Stimulated activated CD8-positive, alpha-beta memory T cell treated with anti-CD3 and anti-CD28 coated beads, Interleukin-7, amount 100 ng/mL, for 48 hours (primary cell): Measurements from ENCODE around the gene TFEC.
"Not testable (repeated sequence)": the region's sequence is repeated elsewhere in the genome, so short reads cannot be mapped to it uniquely, and the experiment has no call there.

ENCODE experiments used
- DNase-seq, 2 donors: peaks; one replicate each; pipeline ENCODE4 v3.0.0-alpha.2; 2020; ENCODE audit warnings: low read depth in 1 of 2; ENCODE audit errors: extremely low read depth in 1 of 2

The TFEC gene, protein sequence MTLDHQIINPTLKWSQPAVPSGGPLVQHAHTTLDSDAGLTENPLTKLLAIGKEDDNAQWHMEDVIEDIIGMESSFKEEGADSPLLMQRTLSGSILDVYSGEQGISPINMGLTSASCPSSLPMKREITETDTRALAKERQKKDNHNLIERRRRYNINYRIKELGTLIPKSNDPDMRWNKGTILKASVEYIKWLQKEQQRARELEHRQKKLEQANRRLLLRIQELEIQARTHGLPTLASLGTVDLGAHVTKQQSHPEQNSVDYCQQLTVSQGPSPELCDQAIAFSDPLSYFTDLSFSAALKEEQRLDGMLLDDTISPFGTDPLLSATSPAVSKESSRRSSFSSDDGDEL

GRCh38 chr7:116030651-116031276 lies at the start of gene TFEC:
TSS of gene TFEC (minus strand) at chr7:116030763. CDS start at chr7:115984441, 46,322 bp downstream.
- no peak for DNase-seq

DNA sequence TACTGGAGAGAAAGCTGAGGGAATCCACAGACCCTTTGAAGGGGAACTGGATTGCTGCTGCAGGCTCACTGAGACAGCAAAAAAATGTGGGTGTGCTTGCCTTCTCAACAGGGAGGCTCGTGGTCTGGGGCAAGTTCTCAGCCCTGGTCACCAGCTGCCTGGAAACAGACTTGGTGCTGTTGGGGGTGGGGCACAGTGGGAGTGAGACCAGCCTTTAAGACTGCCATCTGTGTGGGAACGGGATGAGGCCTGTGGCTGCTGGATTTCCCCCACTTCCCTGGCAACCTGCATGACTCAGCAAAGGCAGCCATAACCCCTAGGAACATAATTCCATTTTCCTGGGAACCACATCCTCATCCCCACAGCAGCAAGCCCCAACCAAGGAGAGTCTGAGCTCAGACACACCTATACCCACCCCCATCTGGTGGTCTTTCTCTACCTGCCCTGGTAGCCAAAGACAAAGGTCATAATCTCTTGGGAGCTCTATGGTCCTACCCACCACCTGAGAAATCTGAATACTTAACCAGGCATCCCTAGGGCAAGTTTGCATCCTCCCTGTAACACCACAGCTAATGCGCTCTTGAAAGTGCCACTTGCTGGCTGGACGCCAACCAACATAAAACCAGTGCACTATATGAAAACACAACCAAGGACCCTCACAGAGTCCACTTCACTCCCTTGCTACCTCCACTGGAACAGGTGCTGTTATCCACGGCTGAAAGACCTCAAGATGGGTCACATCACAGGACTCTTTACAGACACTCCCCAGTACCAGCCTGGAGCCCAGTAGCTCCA lies 45.0 kb upstream of the TFEC start:
- DNase-seq, result no peak

GRCh38 chr7:116071629-116072028 lies 41.1 kb upstream of the TFEC start:
- DNase-seq, result no peak

DNA sequence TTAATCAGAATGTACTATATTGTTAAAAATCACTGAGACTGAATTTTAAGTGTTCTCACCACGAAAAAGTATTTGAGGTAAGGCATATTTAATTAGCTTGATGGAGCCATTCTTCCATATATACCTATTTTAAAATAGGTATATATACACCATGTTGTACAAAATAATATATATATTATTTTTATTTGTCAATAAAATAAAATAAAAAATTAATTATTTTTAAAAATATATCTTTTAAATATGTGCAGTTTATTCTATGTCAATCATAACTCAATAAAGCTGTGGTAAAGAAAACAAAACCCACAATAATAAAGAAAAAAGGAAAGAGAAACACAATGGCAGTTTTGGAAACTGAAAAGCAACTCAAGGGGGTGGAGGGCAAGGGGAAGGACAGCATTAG lies 33.6 kb upstream of the TFEC start:
- no peak for DNase-seq

DNA sequence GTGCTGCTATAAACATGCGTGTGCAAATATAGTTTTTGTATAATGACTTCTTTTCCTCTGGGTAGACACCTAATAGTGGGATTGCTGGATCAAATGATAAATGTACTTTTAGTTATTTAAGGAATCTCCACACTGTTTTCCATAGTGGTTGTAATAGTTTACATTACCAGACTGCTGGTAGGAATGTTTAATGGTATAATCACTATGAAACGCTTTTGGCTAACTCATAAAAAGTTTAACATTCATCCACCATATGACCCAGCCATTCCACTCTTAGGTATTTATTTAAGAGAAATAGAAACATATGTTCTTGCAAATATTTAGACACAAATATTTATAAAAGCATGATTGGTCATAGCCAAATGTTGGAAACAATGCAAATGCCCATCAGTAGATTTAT lies 32.1 kb upstream of the TFEC start:
- DNase-seq, result no peak

DNA sequence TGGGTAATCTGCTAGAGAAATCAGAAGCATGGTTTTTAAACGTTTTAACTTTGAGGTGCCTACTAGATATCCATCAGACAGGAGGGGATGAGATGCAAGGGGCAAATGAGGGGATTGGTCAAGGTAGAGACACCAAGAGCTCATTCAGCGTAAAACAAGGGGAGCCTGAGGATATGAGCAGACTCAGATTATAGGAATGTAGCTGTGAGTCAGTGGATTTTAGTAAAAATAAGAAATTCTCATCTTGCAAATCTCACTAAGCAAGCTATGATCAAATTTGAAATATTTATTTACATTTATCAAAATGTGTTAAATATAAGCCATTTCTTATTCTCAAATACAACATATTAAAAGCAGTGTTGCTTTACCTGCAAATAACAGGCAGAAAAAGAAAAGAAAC lies 21.4 kb upstream of the TFEC start:
- no peak for DNase-seq

GRCh38 chr7:116047261-116047660 lies 16.7 kb upstream of the TFEC start:
- not testable (repeated sequence) for DNase-seq

GRCh38 chr7:116045532-116045931 lies 15.0 kb upstream of the TFEC start:
- no peak for DNase-seq

DNA sequence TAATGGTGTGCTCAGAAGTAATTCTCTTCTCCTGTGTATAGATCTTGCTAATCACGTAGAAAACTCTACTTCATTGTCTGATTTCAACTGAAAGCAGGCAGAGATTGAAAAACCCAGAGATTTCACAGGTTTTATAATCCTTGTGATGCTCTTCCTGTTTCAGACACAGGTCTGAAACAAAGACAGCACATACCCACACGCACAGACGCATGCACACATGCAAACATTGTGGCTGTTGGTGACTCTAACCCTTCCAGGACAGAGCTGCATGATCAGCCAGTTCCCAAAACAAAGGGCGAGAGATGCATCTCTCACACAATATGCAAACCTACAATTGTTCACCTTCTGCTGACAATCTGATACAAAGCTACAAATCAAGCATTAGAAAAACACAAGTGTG lies 11.1 kb upstream of the TFEC start:
- DNase-seq, result no peak

DNA sequence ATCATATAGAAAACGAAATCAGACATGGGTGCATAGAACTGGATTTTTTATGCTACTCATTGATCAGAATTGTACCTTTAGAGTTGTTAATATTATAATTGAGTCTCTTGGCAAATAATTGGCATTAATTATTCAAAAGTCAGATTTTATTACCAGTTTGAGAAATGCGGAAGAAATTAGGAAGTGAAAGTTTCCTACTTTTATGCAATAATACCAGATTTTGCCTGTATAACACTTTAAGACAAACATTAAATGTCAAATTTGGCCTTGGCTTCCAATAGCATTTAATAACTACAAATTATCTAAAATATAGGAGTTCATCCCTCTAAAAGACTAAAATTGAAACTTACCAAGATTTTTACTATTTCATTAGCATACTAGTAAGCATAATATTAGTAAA lies 6.8 kb upstream of the TFEC start:
- DNase-seq, result no peak

GRCh38 chr7:116034411-116034810 lies 3.8 kb upstream of the TFEC start:
- no peak for DNase-seq

DNA sequence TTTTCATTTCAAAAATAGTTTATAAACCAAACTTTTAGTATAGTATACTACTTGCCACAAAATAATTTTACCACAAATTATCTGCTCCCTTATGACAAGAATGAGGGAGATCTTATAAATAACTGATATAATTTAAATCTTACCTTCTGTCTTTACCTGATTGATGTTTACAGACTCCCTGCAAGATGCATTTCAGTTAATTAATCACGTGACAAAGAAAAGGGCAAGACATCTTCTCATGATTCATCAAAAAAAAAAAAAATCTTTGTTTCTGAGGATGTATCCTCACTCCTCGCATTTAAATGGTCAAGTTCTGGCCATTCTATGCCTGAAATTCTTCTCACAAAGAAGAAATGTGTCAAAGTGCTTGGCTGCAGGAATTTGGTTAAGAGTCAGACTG lies 2.3 kb upstream of the TFEC start:
- no peak for DNase-seq

DNA sequence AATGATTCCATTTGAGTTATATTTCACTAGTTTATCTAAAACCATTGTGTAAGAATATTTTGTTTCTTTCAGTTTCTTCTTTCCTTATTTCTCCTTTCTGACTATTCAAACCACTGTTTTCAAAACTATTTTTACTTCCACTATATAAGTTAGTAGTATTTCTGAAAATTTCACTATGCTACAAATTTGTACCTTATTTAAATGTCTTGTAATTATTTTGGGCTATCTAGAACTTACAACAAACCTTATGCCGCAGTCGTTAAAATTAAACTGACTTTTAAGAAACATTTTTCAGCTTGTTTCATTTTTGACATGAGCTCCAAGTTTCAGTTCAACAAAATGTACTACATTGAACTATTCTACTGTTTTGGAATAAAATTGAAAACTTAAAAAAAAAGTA lies 1.8 kb downstream of the TFEC start:
- DNase-seq, result no peak

DNA sequence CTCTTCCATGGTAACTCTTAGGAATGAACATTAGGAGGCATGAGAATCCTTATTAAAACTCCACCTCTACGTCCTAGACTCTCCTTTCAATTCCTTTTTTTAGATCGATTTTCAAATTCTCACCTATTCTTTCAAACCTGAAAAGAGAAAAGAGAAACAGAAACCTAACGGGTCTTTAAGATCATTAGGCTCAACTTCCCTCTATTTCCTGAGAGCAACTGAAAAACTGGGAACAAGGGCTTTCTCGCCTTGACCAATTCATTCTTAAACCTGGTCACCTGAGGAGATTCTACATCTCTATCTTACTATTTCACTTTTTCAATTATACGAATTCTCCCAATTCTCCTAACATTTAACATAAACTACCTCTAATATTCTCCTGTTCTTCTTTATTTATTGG lies 2.8 kb downstream of the TFEC start:
- no peak for DNase-seq

- DNase-seq, result no peak
Observed at GRCh38 chr7:116024826-116025809, 5.4 kb downstream of the TFEC start.

- DNase-seq, result no peak
Observed at GRCh38 chr7:116021237-116021636, 9.3 kb downstream of the TFEC start.

GRCh38 chr7:116018731-116019130 lies 11.8 kb downstream of the TFEC start:
- DNase-seq, result no peak

GRCh38 chr7:116013675-116014074 lies 16.9 kb downstream of the TFEC start:
- no peak for DNase-seq

DNA sequence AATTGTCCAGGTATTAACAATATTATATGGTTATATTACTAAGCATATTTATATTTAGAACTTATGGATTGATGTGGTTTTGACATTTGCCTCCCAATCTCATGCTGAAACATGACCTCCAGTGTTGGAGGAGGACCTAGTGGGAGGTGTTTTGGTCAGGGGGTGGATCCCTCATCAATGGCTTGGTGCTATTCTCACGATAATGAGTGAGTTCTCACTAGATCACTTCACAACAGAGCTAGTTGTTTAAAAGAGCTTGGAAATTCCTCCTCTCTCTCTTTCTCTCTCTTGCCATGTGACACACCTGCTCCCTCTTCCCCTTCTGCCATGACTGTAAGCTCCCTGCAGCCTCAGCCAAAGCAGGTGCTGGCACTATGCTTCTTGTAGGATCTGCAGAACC lies 19.0 kb downstream of the TFEC start:
- no peak for DNase-seq

DNA sequence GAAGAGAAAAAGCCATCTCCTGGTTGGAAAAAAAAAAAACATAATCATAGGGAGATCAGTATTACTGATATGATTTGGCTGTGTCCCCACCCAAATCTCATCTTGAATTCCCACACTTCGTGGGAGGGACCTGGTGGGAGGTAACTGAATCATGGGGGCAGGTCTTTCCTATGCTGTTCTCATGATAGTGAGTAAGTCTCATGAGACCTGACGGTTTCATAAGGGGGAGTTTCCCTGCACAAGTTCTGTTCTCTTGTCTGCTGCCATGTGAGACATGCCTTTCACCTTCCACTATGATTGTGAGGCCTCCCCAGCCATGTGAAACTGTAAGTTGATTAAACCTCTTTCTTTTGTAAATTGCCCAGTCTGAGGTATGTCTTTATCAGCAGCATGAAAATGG lies 25.8 kb downstream of the TFEC start:
- not testable (repeated sequence) for DNase-seq

DNA sequence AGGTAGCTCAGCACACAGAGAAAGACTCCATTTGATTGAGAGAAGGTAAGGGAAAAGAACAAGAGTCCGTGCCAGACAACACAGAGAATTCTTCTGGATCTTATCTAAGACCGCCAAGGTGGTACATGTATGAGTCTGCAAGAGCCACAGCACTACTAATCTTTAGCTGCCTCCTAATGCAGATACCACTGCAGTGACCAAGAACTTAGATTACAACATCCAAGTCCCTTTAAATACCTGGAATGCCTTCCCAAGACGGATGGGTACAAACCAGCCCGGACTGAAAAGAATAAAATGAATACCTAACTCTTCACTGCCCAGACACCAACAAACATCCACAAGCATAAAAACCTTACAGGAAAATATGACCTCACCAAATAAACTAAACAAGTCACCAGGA lies 33.3 kb downstream of the TFEC start:
- DNase-seq, result no peak
